HCT116 (cell line): ENCODE data around the gene ENO2. TPM values are rescaled to one million over a fixed set of nuclear protein-coding genes. Genes with fewer than 3 reads are reported as not detected.

Experiments
- CBX3 ChIP-seq: IDR thresholded peaks from 2 replicates; pipeline ENCODE4 v1.6.1; 2012; ENCODE audit warnings: low read depth
- EGR1 ChIP-seq: IDR thresholded peaks from 2 replicates; pipeline ENCODE4 v1.6.1; 2012; ENCODE audit warnings: low read depth
- ELF1 ChIP-seq: IDR thresholded peaks from 2 replicates; pipeline ENCODE4 v1.6.1; 2012; ENCODE audit warnings: low read depth, borderline replicate concordance
- EZH2 ChIP-seq: fragments of 200-600 bp; sonication (generic); IDR thresholded peaks from 2 replicates; pipeline ENCODE4 v1.6.1; 2017; ENCODE audit warnings: antibody characterized with exemption, mixed run types
- POLR2AphosphoS5 ChIP-seq: IDR thresholded peaks from 2 replicates; pipeline ENCODE4 v1.6.1; 2011; ENCODE audit warnings: mild to moderate bottlenecking, low read depth, low read length, moderate library complexity
- RAD21 ChIP-seq: IDR thresholded peaks from 2 replicates; pipeline ENCODE4 v1.6.1; 2012; ENCODE audit warnings: low read depth, mild to moderate bottlenecking
- SIN3A ChIP-seq: IDR thresholded peaks from 2 replicates; pipeline ENCODE4 v1.6.1; 2012; ENCODE audit warnings: low read depth
- SP1 ChIP-seq: IDR thresholded peaks from 2 replicates; pipeline ENCODE4 v1.6.1; 2012; ENCODE audit warnings: low read depth
- TCF7L2 ChIP-seq: IDR thresholded peaks from 2 replicates; pipeline ENCODE4 v1.7.0; 2011; ENCODE audit warnings: borderline replicate concordance, inconsistent platforms; ENCODE audit not compliant: insufficient read depth, insufficient read length; ENCODE audit errors: extremely low read depth
- YY1 ChIP-seq: IDR thresholded peaks from 2 replicates; pipeline ENCODE4 v1.6.1; 2011; ENCODE audit warnings: low read length, low read depth, moderate library complexity, mild to moderate bottlenecking; ENCODE audit not compliant: insufficient replicate concordance; ENCODE audit errors: extremely low read depth
- ZFX ChIP-seq: fragments of 450-650 bp; IDR thresholded peaks from 2 replicates; pipeline ENCODE4 v1.6.1; 2017
- ZNF274 ChIP-seq: fragments of 200-500 bp; sonication (Bioruptor generic); IDR thresholded peaks from 2 replicates; pipeline ENCODE4 v1.6.1; 2014; ENCODE audit warnings: mild to moderate bottlenecking, low read depth, low read length, inconsistent platforms
- total RNA-seq: library from RNA; stranded (reverse); gene quantifications from one replicate; pipeline ENCODE4 v1.2.1, GENCODE V29; 2021; ENCODE audit not compliant: unreplicated experiment
- TF ChIP-seq, protein P1 (sequence below): IDR thresholded peaks from 2 replicates; pipeline ENCODE4 v1.6.1; 2012; ENCODE audit warnings: low read depth

ENO2 gene
- total RNA-seq, 1 experiment from 2014 or later: 117 TPM

- TF ChIP-seq ELF1 (no peak; the same call in 1 of the 2 replicates), SP1 (peak; percentile 78), EGR1 (peak; percentile 51), ZNF274 (no peak), POLR2AphosphoS5 (peak; percentile 82), EZH2 (no peak), TCF7L2 (peak; percentile 48), ZFX (no peak), SIN3A (no peak), RAD21 (no peak), CBX3 (no peak), YY1 (no peak)
- TF ChIP-seq, protein P1, sequence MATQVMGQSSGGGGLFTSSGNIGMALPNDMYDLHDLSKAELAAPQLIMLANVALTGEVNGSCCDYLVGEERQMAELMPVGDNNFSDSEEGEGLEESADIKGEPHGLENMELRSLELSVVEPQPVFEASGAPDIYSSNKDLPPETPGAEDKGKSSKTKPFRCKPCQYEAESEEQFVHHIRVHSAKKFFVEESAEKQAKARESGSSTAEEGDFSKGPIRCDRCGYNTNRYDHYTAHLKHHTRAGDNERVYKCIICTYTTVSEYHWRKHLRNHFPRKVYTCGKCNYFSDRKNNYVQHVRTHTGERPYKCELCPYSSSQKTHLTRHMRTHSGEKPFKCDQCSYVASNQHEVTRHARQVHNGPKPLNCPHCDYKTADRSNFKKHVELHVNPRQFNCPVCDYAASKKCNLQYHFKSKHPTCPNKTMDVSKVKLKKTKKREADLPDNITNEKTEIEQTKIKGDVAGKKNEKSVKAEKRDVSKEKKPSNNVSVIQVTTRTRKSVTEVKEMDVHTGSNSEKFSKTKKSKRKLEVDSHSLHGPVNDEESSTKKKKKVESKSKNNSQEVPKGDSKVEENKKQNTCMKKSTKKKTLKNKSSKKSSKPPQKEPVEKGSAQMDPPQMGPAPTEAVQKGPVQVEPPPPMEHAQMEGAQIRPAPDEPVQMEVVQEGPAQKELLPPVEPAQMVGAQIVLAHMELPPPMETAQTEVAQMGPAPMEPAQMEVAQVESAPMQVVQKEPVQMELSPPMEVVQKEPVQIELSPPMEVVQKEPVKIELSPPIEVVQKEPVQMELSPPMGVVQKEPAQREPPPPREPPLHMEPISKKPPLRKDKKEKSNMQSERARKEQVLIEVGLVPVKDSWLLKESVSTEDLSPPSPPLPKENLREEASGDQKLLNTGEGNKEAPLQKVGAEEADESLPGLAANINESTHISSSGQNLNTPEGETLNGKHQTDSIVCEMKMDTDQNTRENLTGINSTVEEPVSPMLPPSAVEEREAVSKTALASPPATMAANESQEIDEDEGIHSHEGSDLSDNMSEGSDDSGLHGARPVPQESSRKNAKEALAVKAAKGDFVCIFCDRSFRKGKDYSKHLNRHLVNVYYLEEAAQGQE: no peak
Observed at GRCh38 chr12:6904280-6905276, 9.8 kb upstream of the ENO2 start, which contains the start of gene LRRC23 (continued).
